Activated CD4-positive, alpha-beta T cell treated with anti-CD3 and anti-CD28 coated beads for 4 hours (primary cell): ENCODE data around the gene TRMT44.
"Not testable (repeated sequence)": the region's sequence is repeated elsewhere in the genome, so short reads cannot be mapped to it uniquely, and the experiment has no call there.

Experiments
- DNase-seq, 2 donors: peaks; one replicate each; pipeline ENCODE4 v3.0.0-alpha.2; 2020

The TRMT44 gene

DNA sequence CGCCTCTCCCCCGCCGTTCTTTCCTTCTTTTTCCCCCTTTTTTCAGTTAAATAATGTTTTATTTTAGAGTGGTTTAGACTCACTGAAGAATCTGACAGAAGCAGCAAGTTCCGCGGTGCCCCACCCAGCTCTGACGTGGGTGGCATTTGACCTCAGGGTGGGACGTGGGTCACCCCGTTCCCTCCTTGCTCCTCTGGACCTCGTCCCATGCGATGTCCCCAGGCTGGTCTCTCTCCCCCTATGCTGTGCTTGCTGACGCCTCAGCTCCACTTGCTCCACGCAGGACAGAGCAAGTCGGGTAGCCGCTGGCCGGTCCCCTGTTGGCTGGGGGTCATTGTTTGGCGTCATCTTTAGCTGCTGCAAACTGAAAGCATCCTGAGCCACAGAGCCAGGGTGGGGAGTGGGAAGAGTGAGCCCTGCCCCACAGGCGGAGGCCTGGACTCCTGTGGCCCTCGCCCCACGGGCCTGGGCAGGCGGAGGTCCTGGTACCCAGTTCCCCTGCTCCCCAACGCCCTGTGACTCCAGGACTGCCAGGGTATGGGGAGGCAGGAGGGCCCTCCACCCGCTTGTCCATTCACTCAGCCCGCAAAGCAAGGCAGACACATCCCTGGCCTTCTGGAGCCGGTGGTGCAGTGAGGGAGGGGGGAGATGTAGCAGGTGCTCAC is 30.8 kb downstream of the TRMT44 start:
- no peak for DNase-seq

DNA sequence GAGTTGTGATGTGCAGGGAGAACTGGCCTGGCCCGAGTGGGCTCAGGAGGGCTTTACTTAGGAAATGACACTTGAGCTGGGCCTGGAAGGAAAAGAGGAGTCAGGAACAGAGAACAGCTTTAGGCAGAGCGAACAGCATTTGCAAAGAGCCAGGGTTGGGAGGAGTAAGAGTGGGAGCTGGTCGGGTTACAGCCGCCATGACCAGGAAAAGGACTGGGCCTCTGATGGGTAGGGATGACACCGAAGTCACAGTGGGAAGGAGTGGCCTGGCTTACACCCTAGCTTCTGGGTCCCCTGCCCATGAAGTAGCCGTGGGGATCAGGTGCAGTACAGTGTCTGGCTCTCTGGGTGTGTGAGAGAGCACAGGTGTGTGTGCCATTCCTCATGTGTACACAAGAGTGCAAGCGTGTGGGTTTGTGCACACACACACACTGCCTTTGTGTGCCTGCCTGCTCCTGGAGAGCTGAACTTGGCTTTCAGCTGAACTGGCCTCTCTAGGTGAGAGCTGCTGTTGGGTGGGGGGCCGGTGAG is 31.6 kb downstream of the TRMT44 start:
- DNase-seq, result no peak

DNA sequence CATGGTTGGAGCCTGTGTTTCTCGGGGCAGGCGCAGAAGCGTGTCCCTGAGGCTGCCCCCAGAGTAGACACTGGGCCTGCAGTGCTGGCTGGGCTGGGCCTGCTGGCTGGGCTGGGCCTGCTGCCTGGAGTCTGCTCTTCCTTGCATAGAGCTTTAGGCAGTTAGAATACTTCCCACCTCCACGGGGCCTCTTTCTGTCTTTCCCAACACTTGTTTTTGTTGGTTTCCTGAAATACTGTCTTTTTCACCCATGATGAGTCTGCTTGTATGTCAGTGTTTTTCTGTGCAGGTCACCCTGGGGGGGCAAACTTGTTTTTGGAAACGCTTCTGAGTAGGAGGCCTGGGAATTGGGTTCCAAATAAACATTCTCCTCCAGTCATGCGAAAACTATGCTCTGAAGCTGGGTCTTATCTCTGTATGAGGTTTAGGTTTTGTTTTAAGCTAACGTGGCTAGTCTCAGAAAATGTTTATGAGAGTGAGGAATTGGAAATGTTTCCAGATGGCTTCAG is 32.2 kb downstream of the TRMT44 start:
- DNase-seq, result no peak

DNA sequence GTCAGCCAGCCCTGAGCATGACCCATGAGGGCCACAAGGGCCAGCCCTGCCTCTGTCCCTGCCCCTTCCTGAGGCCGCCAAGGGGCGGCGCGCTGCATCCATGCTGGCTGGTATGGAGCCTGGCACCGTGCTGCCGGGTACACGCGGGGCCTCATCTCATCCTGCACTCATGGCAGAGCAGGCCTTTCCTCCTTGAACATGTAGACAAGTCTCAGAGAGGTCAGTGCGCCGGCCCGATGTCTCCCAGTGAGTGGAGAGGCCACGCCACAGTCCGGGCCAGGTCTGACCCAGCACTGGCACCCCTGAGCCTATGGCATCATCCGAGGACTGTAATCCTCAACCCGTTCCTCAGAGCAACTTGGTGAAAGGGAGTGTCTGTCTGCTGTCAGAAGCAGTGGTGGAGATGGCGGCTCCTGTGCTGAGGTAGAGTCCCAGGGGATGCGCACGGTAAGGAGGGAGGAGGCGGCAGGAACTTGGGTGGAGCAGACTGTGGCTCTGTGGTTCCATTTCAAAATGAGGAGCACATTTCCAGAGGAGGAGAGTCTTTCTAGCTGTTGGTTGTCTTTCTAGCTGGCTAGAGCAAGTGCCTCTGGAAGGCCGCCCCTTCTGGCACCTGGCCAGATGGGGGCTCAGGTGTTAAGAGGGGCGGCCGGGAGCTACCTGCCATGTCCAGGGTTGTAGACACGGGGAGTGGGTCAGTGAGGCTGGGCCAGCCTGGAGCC is 32.8 kb downstream of the TRMT44 start:
- no peak for DNase-seq

DNA sequence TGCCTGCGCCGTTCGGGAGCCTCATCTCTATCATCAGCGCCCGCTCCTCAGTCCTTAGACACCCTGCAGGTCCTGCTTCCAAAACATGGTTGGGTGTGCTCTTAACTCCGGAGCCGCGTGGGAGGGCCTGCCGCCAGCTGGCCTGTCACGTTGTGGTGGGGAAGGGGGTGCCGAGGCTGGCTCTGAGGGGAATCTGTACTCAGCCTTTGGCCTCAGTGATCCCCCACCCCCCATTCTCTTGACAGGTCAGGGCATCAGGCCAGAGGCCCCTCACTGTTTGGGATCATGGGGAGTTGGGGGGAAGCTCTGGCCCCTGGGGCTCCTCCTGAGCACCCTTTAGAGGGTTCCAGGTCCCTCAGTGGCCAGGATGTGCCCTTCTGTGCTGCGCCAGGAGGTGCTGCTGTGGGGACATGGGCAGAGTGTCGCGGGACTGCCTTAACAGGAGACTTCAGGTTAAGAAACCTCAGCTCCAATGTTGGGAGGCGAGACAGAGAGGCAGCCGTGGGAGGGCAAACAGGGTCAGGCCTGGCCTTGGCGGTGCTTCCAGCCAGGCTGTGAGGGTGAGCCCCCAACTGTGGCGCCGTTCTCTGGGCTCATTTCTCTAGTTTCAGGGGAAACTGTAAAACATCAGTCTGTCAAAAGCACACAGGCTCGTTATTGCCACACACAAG is 33.5 kb downstream of the TRMT44 start:
- no peak for DNase-seq

DNA sequence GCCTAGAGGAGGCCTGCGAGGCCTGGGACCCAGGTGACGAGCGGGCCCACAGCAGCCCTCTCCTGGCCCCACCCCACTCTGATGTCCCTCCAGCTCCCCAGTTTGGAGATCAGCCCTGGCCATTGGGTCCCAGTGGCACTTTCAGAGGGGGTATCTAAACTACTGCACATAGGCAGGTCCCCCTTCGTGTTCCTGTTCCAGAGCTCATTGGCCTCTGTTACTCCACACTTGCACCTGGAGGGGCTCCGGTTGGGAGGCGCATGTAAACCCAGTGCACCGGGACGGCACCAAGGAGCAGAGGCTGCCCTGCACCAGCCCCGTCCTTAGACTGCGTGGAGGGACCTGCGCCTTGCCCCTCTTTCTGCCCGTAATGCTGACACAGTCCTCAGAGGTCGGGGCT is 34.3 kb downstream of the TRMT44 start:
- no peak for DNase-seq

DNA sequence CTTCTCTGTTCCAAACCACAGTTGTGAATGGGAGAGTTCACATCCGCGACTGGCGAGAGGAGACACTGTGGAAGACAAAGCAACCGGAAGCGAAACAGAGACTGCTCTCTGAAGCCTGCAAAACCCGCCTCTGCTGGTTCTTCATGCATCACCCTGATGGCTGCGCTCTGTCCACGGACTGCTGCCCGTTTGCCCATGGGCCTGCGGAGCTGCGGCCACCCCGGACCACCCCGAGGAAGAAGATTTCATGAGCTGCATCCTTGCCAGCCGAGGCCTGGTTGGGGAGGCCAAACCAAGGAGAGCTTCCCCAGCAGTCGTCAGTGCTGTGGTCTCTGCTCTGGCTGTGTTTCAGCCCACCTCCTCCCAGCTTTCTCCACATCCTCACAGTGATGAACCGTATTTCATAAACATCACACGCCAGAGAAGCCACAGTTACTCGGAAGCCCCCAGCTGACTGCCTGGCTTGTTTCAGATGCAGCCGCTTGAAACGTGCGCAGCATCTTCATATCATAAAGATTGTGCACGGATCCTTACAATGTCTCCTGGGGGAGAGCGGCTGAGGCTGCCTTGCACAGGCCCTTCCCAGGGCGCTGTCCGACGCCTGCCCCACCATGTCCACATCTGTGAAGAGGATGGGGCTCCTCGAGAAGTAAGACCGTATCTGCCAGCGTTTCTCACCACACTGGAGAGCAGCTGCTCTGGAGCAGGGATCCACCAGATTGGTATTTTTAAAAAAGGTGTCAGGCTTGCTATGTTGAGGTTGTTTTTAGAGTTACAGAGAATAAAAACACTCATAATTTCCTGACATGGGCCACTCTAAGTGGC is 35.4 kb downstream of the TRMT44 start:
- DNase-seq, result no peak

DNA sequence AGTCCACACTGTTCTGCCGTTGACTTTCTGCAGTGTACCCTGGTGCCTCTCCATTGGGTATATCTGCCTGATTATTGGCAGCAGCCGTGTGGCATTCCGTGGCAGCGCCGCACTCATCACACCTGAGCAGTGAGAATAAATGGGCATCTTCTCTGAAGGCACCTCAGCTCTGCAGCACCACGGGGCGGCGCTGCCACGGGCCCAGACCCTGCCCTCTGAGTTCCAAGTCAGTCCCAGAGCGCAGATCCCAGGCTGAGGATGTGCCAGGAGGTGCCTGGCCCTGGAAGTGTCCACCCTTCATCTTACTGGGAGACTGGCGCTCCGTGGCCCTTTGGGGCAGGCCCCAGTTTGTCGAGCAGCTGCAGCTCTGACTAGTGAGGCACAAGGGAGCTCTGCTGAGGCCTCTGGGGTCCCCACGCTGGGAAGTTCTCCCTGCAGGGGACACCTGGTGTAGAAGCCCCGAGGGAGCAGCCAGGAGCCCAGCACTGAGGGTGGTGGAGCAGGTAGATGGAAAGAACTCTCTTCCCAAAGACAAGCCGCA is 36.6 kb downstream of the TRMT44 start:
- no peak for DNase-seq

DNA sequence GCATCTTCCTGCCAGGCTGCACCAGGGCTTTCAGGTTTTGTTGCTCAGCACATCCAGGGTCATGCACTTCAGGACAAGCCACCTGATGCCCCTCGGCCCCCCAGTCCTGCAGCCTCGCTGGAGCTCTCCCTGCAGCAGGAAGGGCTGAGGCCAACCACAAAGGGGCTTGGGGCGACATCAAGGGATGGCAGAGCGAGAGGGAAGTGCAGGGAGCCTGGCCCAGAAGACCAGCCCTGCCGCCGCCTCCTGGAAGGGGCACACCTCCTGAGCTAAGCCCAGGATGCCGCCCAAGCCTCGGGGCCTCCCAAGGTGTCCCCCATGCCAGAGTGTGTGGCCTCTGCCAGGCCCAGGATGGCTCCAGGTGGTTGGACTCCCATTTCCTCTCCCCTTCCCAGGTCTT is 37.1 kb downstream of the TRMT44 start:
- DNase-seq, result no peak

DNA sequence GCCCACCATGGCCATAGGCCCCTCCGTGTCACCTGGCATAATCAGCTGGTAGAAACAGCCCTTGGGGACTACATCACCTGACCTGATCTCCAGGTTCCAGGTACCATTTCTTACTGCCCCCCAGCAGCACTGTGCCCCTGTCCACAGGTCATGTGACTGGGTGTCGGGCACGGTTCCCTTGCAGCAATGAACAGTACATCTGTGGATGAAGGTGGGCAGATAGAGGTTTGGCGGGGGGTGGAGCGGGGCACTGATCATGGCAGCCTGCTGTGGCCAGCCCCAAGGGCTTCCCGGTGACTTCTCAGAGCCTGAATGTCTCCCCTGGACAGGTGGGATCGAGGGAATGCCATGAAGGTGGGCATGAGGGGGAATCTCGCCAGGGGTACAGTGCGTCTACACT is 37.8 kb downstream of the TRMT44 start:
- DNase-seq, result no peak

DNA sequence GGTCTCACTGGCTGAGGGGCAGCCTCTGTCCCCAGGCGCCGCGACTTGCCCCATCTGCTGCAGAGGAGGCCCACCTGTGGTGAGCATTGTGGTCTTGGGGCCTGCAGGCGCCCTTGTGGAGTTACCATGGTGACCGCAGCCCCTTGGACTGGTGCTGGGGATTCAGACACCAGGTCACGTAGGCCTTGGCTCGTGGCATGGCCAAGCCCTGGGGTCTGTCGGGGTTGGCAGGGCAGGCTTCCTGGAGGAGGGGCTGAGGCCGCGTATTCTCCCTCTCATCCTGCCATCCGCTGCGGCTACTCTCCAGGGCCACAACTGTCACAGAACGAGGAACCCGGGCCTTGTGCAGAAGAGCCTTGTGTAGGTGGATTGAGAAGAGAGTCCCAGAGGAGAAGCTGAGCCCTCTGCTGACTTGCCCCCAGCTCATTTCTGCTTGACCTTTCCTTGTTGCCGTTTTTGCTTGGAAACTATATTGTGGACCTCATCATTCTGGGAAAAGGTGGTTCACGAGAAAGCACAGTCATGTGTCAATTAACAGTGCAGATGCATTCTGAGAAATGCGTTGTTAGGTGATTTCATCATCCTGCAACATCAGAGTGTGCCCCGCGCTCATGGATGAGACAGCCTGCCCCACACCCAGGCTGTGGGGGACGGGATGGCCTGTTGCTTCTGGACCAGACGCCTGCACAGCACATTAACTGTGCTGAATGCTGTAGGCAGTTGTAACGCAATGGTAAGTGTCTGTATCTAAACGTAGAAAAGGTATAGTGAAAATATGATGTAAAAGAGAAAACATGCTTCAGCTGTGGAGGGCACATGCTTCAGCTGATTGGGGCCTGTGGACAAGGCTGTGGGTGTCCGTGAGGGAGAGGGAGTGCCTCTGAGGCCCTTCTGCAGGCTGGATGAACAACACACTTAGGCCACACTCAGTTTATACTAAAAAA is 38.5 kb downstream of the TRMT44 start:
- DNase-seq, result no peak

DNA sequence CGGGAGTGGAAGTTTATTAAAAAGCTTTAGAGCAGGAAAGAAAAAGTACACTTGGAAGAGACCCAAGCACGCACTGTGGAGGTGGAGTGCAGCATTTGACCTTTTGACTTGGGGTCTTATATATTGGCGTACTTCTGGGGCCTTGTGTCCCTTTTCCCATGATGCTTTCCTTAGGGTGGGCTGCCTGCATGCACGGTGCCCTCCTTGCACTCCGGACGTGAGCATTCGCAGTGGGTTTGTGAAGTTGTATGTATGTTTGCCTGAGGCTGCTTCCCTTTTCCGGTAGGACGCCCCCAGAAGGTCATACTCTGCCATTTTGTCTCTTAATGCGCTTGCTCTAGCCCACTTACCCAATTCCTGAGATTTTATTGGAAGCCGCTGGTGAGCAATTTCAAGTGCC is 39.6 kb downstream of the TRMT44 start:
- no peak for DNase-seq

DNA sequence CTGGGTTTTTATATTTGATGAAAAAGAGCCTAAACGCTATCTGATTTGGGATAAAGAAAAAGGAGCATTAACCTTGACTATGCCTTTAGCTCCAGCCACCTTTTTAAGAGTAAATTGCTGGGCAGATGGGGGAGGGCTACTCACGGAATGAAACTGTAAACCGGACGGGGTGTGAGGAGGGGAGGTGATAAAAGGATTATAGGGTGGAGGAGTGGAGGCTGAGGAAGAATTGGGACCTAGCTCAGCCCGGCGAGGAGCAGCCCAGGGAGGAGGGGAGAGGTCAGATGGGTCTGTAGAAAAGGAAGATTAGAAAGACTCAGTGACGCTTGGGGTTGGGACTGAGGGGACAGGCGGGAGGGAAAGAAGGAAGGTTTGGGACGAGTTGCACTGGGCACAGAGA is 46.1 kb downstream of the TRMT44 start:
- not testable (repeated sequence) for DNase-seq

DNA sequence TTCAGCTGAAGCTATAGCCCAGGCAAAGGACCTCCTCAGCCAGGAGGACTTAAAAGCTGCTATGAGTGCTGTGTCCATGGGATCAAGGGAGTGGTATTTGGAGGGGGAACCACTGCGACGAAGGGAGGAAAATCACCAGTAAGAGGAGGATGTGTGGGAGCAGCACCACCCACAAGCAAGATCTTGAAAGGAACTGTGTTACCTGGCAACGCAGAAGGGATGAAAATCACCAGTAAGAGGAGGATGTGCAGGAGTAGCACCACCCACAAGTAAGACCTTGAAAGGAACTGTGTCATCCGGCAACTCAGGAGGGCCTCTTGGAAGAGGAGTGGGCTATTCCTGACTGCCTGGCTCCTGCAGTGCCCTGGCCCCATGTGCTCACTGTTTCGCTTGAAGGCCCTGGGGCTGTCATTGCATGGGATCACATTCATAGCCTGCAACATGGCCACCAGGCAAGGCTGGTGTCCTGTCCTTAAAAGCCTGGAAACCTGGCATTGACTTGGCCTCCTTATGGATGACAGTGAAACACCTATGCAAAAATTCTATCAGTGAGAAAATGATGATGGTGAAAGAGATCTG is 48.3 kb downstream of the TRMT44 start:
- no peak for DNase-seq

DNA sequence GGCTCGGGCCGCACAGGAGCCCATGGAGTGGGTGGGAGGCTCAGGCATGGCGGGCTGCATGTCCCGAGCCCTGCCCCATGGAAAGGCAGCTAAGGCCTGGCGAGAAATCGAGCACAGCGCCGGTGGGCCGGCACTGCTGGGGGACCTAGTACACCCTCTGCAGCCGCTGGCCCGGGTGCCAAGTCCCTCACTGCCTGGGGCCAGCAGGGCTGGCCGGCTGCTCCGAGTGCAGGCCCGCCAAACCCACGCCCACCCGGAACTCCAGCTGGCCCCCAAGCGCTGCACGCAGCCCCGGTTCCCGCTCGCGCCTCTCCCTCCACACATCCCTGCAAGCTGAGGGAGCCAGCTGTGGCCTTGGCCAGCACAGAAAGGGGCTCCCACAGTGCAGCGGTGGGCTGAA is 50.9 kb downstream of the TRMT44 start:
- not testable (repeated sequence) for DNase-seq

DNA sequence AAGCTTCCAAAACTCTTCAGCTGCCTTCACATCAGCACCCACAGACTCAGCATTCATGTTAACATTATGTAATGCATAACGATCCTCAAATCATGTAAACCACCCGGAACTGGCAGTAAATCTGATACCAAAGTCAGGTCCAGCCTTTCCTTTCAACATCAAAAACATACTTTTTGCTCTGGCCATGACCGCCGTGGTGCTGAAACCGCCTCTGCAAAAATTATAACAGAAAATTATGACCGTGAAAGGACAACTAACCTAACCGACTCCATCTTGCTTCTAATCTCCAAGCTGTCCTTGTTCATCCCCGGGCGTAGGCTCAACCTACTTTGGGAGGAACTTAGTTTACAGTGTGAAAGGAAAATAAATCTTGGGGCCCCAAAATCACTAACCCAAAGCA is 51.6 kb downstream of the TRMT44 start:
- no peak for DNase-seq

DNA sequence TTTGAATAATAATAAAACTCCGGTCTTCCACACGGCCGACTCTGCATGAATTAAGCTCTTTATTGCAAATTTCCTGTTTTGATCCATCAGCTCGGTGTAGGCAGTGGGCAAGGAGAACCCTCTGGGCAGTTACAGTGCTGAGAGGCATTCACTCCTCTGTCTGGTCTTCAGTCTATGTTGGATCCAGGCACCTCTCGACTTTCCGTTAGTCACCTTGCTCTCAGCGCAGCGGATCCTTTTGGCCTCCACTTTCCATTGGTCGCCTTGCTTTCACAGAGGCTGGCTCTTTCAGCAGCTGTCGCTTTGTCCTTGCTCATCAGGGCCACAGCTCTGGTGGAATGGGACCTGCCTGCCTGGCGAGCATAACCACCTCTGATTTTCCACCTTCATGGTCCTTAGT is 52.9 kb downstream of the TRMT44 start:
- DNase-seq, result no peak

DNA sequence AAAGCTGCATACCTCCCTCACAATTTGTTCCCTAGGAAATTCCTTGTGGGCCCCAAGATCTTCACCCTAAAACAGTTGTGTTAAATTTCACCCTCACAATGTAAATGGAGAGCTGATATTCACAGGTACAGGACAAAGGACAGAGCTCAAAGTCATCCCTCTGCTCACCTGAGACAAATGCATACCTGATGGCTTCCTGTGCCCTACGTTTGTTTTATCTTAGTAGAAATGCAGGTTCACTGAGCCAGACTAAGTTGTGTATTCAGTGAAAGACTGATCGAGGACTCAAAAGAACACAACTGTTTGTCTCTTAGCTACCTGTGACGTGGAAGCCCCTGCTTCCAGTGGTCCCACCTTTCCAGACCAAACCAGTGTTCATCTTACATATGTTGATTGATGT is 53.6 kb downstream of the TRMT44 start:
- DNase-seq, result no peak

DNA sequence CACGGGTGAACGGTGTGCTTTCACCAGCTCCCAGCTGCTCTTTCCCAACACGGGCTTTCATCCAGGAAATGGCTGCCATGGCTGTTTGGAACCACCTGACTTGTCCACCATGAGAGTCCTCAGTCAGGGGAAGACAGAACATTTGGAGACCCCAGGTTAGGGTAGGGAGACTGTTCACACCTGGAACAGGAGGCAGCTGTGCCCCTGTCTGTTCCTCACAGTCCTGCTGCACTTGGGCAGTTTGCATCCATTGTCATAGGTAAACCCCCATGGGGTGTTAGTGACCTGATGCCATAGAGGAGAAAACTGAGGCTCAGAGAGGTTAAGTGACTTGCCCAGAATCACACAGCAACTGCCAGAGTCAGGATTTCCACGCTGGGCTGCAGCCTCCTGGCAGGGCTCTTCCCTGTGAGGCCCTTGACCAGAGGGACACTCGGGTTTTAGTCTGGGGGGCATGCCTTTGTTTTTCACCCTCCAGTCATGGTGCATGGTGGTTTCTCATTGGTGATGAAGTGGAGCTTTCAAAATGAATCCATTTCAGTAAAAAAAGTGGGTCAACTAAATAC is 54.5 kb downstream of the TRMT44 start:
- DNase-seq, result no peak

DNA sequence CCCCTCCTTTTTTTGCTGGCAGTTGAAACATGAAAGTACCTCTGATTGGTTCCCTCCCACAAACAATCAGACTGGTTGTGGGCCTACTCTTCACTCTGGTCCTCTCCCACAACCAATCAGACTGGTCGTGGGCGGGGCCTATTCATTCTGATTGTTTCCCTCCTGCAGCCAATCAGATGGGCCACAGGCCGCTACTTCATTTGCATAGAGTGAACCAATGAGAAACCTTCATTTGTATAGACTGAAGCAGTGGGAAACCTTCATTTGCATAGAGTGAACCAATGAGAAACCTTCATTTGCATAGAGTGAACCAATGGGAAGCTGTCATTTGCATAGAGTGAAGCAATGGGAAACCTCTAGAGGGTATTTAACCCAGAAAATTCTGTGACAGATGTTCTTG is 55.2 kb downstream of the TRMT44 start:
- no peak for DNase-seq

DNA sequence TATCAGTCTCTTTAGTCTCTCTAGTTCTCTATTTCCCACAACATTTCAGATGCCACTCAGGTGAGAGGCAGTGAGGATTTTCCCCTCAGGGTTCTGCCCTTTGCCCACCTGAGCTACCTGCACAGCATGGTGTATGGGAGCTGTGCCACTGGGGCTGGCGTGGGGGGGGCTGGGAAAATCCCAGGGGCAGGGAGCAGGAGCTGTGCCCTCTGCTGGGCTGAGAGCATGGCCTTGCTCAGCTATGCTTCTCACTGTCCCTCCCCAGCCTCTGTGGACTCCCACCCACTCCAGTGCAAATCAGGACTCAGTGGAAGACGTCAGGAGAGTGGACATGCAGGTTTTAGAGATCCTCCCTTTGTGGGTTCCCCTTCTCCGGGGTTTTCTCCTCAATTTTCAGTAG is 57.2 kb downstream of the TRMT44 start:
- DNase-seq, result no peak
